Keratinocyte (primary cell): ENCODE data around the gene SUSD5. TPM values are rescaled to one million over a fixed set of nuclear protein-coding genes. Genes with fewer than 3 reads are reported as not detected.

Source experiments
- DNase-seq: peaks from one replicate; pipeline ENCODE4 v3.0.0-alpha.2; 2011; ENCODE audit warnings: low read depth, missing footprints, low spot score
- FAIRE-seq: peaks from 2 replicates; lab custom pipeline; 2011; peaks lifted over from hg19 to GRCh38; lab: Jason Lieb, UNC
- H2AFZ ChIP-seq: 2 replicates; pipeline ENCODE4 v1.6.0; 2012; ENCODE audit warnings: low read length, control low read depth, inconsistent platforms; ENCODE audit not compliant: control insufficient read depth
- H3K27ac ChIP-seq: 2 replicates; pipeline ENCODE4 v1.5.1; 2011; ENCODE audit warnings: low read length; ENCODE audit not compliant: control insufficient read depth, insufficient read depth
- H3K27me3 ChIP-seq: 3 replicates; pipeline ENCODE4 v1.6.0; 2011; ENCODE audit warnings: low read length; ENCODE audit not compliant: control insufficient read depth, insufficient read depth; ENCODE audit errors: extremely low read depth
- H3K36me3 ChIP-seq, 2 experiments: 2 replicates in 1 of 2; 3 replicates in 1 of 2; pipeline ENCODE4 v1.5.1; 2011; ENCODE audit warnings: low read length in 2 of 2, mild to moderate bottlenecking in 1 of 2; ENCODE audit not compliant: control insufficient read depth in 2 of 2, insufficient read depth in 2 of 2; ENCODE audit errors: extremely low read depth in 1 of 2
- H3K4me1 ChIP-seq: 3 replicates; pipeline ENCODE4 v1.5.1; 2011; ENCODE audit warnings: low read length; ENCODE audit not compliant: control insufficient read depth, insufficient read depth; ENCODE audit errors: extremely low read depth
- H3K4me2 ChIP-seq: 3 replicates; pipeline ENCODE4 v1.6.0; 2011; ENCODE audit warnings: low read depth, low read length; ENCODE audit not compliant: control insufficient read depth, insufficient read depth; ENCODE audit errors: extremely low read depth
- H3K4me3 ChIP-seq, 3 experiments: fragments of 200-600 bp in 1 of 3; sonication (generic) in 1 of 3; 2 replicates in 2 of 3; 3 replicates in 1 of 3; pipeline ENCODE4 v1.5.1; 2011 to 2016; ENCODE audit warnings: low read length in 3 of 3, mild to moderate bottlenecking in 3 of 3, control low read depth in 2 of 3, inconsistent platforms in 1 of 3, low read depth in 1 of 3, mixed read lengths in 1 of 3, mixed run types in 1 of 3, moderate library complexity in 1 of 3; ENCODE audit not compliant: control insufficient read depth in 2 of 3, insufficient read depth in 2 of 3; ENCODE audit errors: extremely low read depth in 1 of 3
- H3K79me2 ChIP-seq: 2 replicates; pipeline ENCODE4 v1.6.0; 2012; ENCODE audit warnings: low read length; ENCODE audit not compliant: control insufficient read depth, insufficient read depth
- H3K9ac ChIP-seq: 3 replicates; pipeline ENCODE4 v1.6.0; 2011; ENCODE audit warnings: low read length; ENCODE audit not compliant: control insufficient read depth, insufficient read depth; ENCODE audit errors: extremely low read depth
- H3K9me1 ChIP-seq: 3 replicates; pipeline ENCODE4 v1.6.0; 2011; ENCODE audit warnings: low read length; ENCODE audit not compliant: control insufficient read depth, insufficient read depth; ENCODE audit errors: extremely low read depth
- H3K9me3 ChIP-seq: 2 replicates; pipeline ENCODE4 v1.5.1; 2012; ENCODE audit warnings: low read depth, low read length; ENCODE audit not compliant: control insufficient read depth
- H4K20me1 ChIP-seq: 3 replicates; pipeline ENCODE4 v1.6.0; 2011; ENCODE audit warnings: low read length; ENCODE audit not compliant: control insufficient read depth, insufficient read depth; ENCODE audit errors: extremely low read depth
- EZH2 ChIP-seq: IDR thresholded peaks from one replicate; pipeline ENCODE4 v1.6.1; 2012; ENCODE audit warnings: inconsistent platforms, mild to moderate bottlenecking, low read length, moderate library complexity
- dilution Hi-C: fragments of 300-500 bp; cut with MboI; formaldehyde crosslinking; loops from one replicate; pipeline ENCODE4 v1.7.0; 2020; ENCODE audit warnings: low sequenced_read_pairs; ENCODE audit not compliant: extremely low pct_ligation_motif_present
- polyA plus RNA-seq, 5 experiments: library from polyadenylated mRNA; depleted of rRNA in 3 of 5; stranded (reverse) in 3 of 5; stranded (forward) in 1 of 5; unstranded in 1 of 5; fragments of >200 nt; gene quantifications; 1 replicate in 1 of 5; 2 replicates in 3 of 5; 3 replicates in 1 of 5; pipeline versions ENCODE4 v1.2.1 to v1.2.3, GENCODE V29; 2011 to 2012; ENCODE audit warnings: missing spikeins in 2 of 5, low read depth in 1 of 5, low replicate concordance in 1 of 5
- TF ChIP-seq, protein P1 (sequence below), 3 experiments: IDR thresholded peaks in 1 of 3; conservative IDR thresholded peaks in 1 of 3; optimal IDR thresholded peaks in 1 of 3; 2 replicates in 2 of 3; 3 replicates in 1 of 3; pipeline versions ENCODE3 to v1.5.1; 2011; ENCODE audit warnings: low read length in 3 of 3, mild to moderate bottlenecking in 3 of 3, moderate library complexity in 2 of 3, control low read depth in 1 of 3, inconsistent platforms in 1 of 3; ENCODE audit not compliant: insufficient read depth in 2 of 3; ENCODE audit errors: extremely low read depth in 1 of 3

Gene SUSD5
- polyA plus RNA-seq, 1 donor (not counting 4 experiments of a cell fraction or from before 2014, with no cell fraction given), result 0.05 TPM

DNA sequence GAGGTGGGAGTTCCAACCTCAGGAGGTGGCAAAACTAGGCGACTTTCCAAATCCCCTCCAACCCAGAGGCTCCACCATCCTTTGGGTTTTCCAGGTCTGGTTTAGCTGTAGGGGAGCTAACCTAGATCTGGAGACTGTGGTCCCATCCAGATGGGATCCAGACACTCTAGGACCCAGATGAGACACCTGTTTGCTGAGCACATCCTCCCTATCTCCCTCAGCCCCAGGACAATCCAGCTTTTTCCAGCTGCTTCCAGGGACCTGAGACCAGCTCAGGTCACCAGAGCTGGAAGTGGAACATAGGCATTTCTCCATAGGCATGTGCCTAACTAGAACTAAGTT is 86.6 kb downstream of the SUSD5 start:
- no peaks in the 10 kb centered on the region for H3K79me2 ChIP-seq
- H3K9me3 ChIP-seq, result no peaks in the 10 kb centered on the region
- TF ChIP-seq EZH2, result no peak
- TF ChIP-seq, protein P1, sequence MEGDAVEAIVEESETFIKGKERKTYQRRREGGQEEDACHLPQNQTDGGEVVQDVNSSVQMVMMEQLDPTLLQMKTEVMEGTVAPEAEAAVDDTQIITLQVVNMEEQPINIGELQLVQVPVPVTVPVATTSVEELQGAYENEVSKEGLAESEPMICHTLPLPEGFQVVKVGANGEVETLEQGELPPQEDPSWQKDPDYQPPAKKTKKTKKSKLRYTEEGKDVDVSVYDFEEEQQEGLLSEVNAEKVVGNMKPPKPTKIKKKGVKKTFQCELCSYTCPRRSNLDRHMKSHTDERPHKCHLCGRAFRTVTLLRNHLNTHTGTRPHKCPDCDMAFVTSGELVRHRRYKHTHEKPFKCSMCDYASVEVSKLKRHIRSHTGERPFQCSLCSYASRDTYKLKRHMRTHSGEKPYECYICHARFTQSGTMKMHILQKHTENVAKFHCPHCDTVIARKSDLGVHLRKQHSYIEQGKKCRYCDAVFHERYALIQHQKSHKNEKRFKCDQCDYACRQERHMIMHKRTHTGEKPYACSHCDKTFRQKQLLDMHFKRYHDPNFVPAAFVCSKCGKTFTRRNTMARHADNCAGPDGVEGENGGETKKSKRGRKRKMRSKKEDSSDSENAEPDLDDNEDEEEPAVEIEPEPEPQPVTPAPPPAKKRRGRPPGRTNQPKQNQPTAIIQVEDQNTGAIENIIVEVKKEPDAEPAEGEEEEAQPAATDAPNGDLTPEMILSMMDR (optimal IDR thresholded peaks at IDR 0.05 in 1 of 3, IDR thresholded peaks at IDR 0.05 in 1 of 3, conservative IDR thresholded peaks at IDR 0.05 in 1 of 3; ENCODE audit: extremely low read depth in 1 of 3, insufficient read depth in 2 of 3, low read length in 3 of 3), result no peak
- peaks cover 3% of the 10 kb centered on the region for H3K4me1 ChIP-seq
- H3K27me3 ChIP-seq, result no peaks in the 10 kb centered on the region
- dilution Hi-C loops, result no loop called here
- H4K20me1 ChIP-seq, result no peaks in the 10 kb centered on the region
- peaks cover 15 to 28% of the 10 kb centered on the region in 2 experiments for H3K36me3 ChIP-seq
- H3K27ac ChIP-seq, result no peak overlapping the region
- H3K9ac ChIP-seq, result no peak overlapping the region
- H2AFZ ChIP-seq, result no peak overlapping the region
- H3K4me3 ChIP-seq, result no peak overlapping the region
- H3K9me1 ChIP-seq, result no peaks in the 10 kb centered on the region
- DNase-seq, result no peak
- FAIRE-seq, result no peak
- no peak overlapping the region for H3K4me2 ChIP-seq

DNA sequence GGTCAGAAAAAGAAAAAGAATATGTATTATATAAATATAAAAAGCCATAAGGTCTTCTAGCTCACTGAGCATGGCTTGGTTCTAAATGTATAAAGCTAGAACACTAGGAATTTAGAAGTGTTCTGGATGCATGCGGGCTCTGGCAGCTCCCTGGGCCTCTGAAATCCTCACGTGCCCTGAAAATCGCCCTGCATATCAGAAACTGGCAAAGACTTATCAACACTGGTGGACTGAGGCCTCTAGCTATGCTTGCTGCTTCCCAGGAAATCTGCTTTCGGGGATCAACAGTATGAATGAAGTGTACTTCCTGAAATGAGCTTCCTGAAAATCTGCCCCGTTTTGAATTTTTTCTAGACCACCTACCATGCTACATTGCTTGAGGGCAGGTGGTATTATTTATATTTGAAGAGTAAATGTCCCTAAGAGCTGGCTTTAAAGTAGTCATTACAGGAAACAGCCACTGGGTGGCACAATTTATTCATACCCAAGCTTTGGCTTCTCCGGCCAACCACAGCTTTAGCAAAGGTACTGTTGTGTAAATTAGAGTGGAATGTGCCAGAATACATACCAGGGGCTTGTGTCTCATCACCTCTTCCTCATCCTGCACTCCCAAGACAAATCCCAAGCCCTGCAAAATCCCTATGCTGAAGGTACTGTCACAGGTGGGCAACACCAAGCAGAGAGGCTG is 87.1 kb downstream of the SUSD5 start:
- Histone ChIP-seq H3K4me2 (no peak overlapping the region), H3K36me3 (peaks cover 15 to 28% of the 10 kb centered on the region in 2 experiments), H3K9me3 (no peaks in the 10 kb centered on the region), H3K27me3 (no peaks in the 10 kb centered on the region), H3K9me1 (no peaks in the 10 kb centered on the region), H3K27ac (no peak overlapping the region), H3K9ac (no peak overlapping the region), H3K4me1 (peaks cover 3% of the 10 kb centered on the region), H3K4me3 (no peak overlapping the region), H2AFZ (no peak overlapping the region), H3K79me2 (no peaks in the 10 kb centered on the region), H4K20me1 (no peaks in the 10 kb centered on the region)
- dilution Hi-C loops, result no loop called here
- TF ChIP-seq EZH2, result no peak
- TF ChIP-seq, protein P1 (optimal IDR thresholded peaks at IDR 0.05 in 1 of 3, IDR thresholded peaks at IDR 0.05 in 1 of 3, conservative IDR thresholded peaks at IDR 0.05 in 1 of 3; ENCODE audit: extremely low read depth in 1 of 3, insufficient read depth in 2 of 3, low read length in 3 of 3), result peak; percentile 44 to 64 (median 61)
- FAIRE-seq (peak; percentile 74), DNase-seq (peak; percentile 42)
